ENCODE measurements around the gene TOE1.

Gene TOE1

GRCh38 chr1:45359882-45360513, 20.0 kb downstream of the TOE1 start:
- peak overlapping the region; percentile 0; the same call in 1 of the 2 replicates for H3K27ac ChIP-seq
- TF ChIP-seq CTCF (conservative IDR thresholded peaks at IDR 0.05): peak; percentile 86
- TF ChIP-seq ZFX (IDR thresholded peaks at IDR 0.05): no peak

- H3K27ac ChIP-seq: 0 out of 2 replicates have a peak overlapping the region, but pooled peaks have one; percentile 0
Observed at GRCh38 chr1:45360981-45361380, 21.0 kb downstream of the TOE1 start.

GRCh38 chr1:45364294-45364693, 24.3 kb downstream of the TOE1 start:
- TF ChIP-seq CTCF (conservative IDR thresholded peaks at IDR 0.05) (no peak), ZFX (IDR thresholded peaks at IDR 0.05) (no peak)
- no peak overlapping the region for H3K27ac ChIP-seq

- TF ChIP-seq ZFX (IDR thresholded peaks at IDR 0.05): no peak
- no peak for TF ChIP-seq CTCF (conservative IDR thresholded peaks at IDR 0.05)
- H3K27ac ChIP-seq: no peak overlapping the region
Observed at GRCh38 chr1:45365051-45365450, 25.1 kb downstream of the TOE1 start.

- no peak overlapping the region for H3K27ac ChIP-seq
- TF ChIP-seq CTCF (conservative IDR thresholded peaks at IDR 0.05): no peak
- no peak for TF ChIP-seq ZFX (IDR thresholded peaks at IDR 0.05)
Observed at GRCh38 chr1:45370575-45370974, 30.6 kb downstream of the TOE1 start.

- no peak overlapping the region for H3K27ac ChIP-seq
- TF ChIP-seq CTCF (conservative IDR thresholded peaks at IDR 0.05): no peak
- TF ChIP-seq ZFX (IDR thresholded peaks at IDR 0.05): no peak
Observed at GRCh38 chr1:45373573-45373972, 33.6 kb downstream of the TOE1 start.

GRCh38 chr1:45375104-45376090, 35.4 kb downstream of the TOE1 start:
- TF ChIP-seq ZFX (IDR thresholded peaks at IDR 0.05): no peak
- TF ChIP-seq CTCF (conservative IDR thresholded peaks at IDR 0.05): peak; percentile 42
- H3K27ac ChIP-seq: no peak overlapping the region

Measured in C4-2B (cell line).